Mucosa of stomach (tissue), 1 donor: ENCODE data around the gene GALNT5.
"Not testable (repeated sequence)": the region's sequence is repeated elsewhere in the genome, so short reads cannot be mapped to it uniquely, and the experiment has no call there.

Experiments
- H3K27me3 ChIP-seq: one replicate; pipeline ENCODE4 v1.7.0; 2013; ENCODE audit warnings: mild to moderate bottlenecking, low read length; ENCODE audit not compliant: control insufficient read depth, insufficient read depth
- H3K36me3 ChIP-seq: one replicate; pipeline ENCODE4 v1.7.0; 2013; ENCODE audit warnings: low read length; ENCODE audit not compliant: control insufficient read depth, insufficient read depth
- H3K4me1 ChIP-seq: one replicate; pipeline ENCODE4 v1.7.0; 2013; ENCODE audit warnings: mild to moderate bottlenecking, low read length; ENCODE audit not compliant: control insufficient read depth, insufficient read depth
- H3K4me3 ChIP-seq: one replicate; pipeline ENCODE4 v1.7.0; 2013; ENCODE audit warnings: low read length
- H3K9ac ChIP-seq: one replicate; pipeline ENCODE4 v1.7.0; 2013; ENCODE audit warnings: mild to moderate bottlenecking, low read length, moderate library complexity
- H3K9me3 ChIP-seq: one replicate; pipeline ENCODE4 v1.7.0; 2013; ENCODE audit warnings: mild to moderate bottlenecking, low read length, moderate library complexity; ENCODE audit not compliant: control insufficient read depth
- donor health status: Pancreatic carcinoma.

The GALNT5 gene

GRCh38 chr2:157271590-157272203, 14.2 kb downstream of the GALNT5 start:
- Histone ChIP-seq H3K4me3 (no peak overlapping the region), H3K9ac (no peak overlapping the region), H3K27me3 (no peaks in the 10 kb centered on the region), H3K4me1 (no peaks in the 10 kb centered on the region), H3K36me3 (peaks cover 6% of the 10 kb centered on the region), H3K9me3 (no peaks in the 10 kb centered on the region)

DNA sequence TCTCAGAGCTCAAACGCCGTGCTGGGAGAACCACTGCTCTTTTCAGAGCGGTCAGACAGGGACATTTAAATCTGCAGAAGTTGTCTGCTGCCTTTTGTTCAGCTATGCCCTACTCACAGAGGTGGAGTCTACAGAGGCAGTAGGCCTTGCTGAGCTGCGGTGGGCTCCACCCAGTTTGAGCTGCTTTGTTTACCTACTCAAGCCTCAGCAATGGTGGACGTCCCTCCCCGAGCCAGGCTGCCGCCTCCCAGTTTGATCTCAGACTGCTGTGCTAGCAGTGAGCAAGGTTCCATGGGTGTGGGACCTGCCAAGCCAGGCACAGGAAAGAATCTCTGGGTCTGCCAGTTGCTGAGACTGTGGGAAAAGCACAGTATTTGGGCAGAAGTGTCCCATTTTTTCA, 21.8 kb downstream of the GALNT5 start:
- not testable (repeated sequence) for H3K4me3 ChIP-seq, H3K9me3 ChIP-seq, H3K36me3 ChIP-seq, H3K27me3 ChIP-seq
- peaks cover 23% of the 10 kb centered on the region for H3K4me1 ChIP-seq
- peak overlapping the region; percentile 24 for H3K9ac ChIP-seq

DNA sequence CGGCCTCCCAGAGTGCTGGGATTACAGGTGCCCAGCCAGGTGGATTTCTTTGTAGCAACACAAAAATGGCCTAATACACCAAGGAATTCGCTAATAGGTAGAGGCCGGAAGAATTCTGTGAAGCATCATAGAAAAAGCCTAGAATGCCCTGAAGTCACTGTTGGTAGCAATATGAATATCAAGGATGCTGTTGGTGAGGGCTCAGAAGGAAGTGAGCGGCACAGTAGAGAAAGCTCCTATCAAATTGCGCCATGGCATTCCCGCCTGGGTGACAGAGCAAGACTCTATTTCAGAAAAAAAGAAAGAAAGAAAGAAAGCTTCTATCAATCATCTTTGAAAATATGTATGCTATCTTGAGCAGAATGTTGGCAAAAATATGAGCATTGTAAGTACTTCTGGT, 23.8 kb downstream of the GALNT5 start:
- peaks cover 23% of the 10 kb centered on the region for H3K4me1 ChIP-seq

GRCh38 chr2:157283468-157283867, 26.0 kb downstream of the GALNT5 start:
- H3K4me3 ChIP-seq = no peak overlapping the region
- H3K9ac ChIP-seq = no peak overlapping the region
- peaks cover 23% of the 10 kb centered on the region for H3K4me1 ChIP-seq
- no peaks in the 10 kb centered on the region for H3K9me3 ChIP-seq
- no peaks in the 10 kb centered on the region for H3K36me3 ChIP-seq
- no peaks in the 10 kb centered on the region for H3K27me3 ChIP-seq

More for the DNA sequence above, 23.8 kb downstream of the GALNT5 start:
- no peaks in the 10 kb centered on the region for H3K36me3 ChIP-seq
- no peak overlapping the region for H3K4me3 ChIP-seq
- no peaks in the 10 kb centered on the region for H3K9me3 ChIP-seq
- no peaks in the 10 kb centered on the region for H3K27me3 ChIP-seq
- no peak overlapping the region for H3K9ac ChIP-seq

- no peak overlapping the region for H3K4me3 ChIP-seq
- H3K4me1 ChIP-seq = peaks cover 20% of the 10 kb centered on the region
- H3K9ac ChIP-seq = no peak overlapping the region
- H3K36me3 ChIP-seq = no peaks in the 10 kb centered on the region
- H3K27me3 ChIP-seq = no peaks in the 10 kb centered on the region
- no peaks in the 10 kb centered on the region for H3K9me3 ChIP-seq
Measured at GRCh38 chr2:157287160-157287559, 29.7 kb downstream of the GALNT5 start.

GRCh38 chr2:157290525-157290924, 33.0 kb downstream of the GALNT5 start:
- H3K9me3 ChIP-seq = no peaks in the 10 kb centered on the region
- H3K36me3 ChIP-seq = no peaks in the 10 kb centered on the region
- H3K27me3 ChIP-seq = no peaks in the 10 kb centered on the region
- no peak overlapping the region for H3K9ac ChIP-seq
- H3K4me3 ChIP-seq = no peak overlapping the region
- H3K4me1 ChIP-seq = peaks cover 10% of the 10 kb centered on the region

- H3K4me1 ChIP-seq = peaks cover 15% of the 10 kb centered on the region
- no peak overlapping the region for H3K9ac ChIP-seq
- no peaks in the 10 kb centered on the region for H3K36me3 ChIP-seq
- no peaks in the 10 kb centered on the region for H3K27me3 ChIP-seq
- no peaks in the 10 kb centered on the region for H3K9me3 ChIP-seq
- no peak overlapping the region for H3K4me3 ChIP-seq
Measured at GRCh38 chr2:157291018-157291417, 33.5 kb downstream of the GALNT5 start.

DNA sequence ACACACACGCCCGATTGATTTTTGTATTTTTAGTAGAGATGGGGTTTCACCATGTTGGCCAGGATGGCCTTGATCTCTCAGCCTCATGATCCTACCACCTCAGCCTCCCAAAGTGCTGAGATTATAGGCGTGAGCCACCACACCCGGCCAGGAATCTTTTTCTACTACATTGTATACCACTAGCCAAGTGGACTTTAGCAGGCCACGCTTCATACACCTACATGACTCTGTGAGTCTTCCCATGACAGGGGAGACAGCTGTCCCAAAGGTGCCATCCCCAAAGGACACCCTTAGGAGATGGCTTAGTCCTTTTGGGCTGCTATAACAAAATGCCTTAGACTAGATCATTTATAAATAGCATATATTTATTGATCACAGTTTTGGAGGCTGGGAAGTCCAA, 35.3 kb downstream of the GALNT5 start:
- no peak overlapping the region for H3K9ac ChIP-seq

GRCh38 chr2:157296490-157296889, 39.0 kb downstream of the GALNT5 start:
- Histone ChIP-seq H3K9ac (no peak overlapping the region), H3K4me3 (no peak overlapping the region), H3K4me1 (peaks cover 9% of the 10 kb centered on the region), H3K27me3 (no peaks in the 10 kb centered on the region), H3K9me3 (no peaks in the 10 kb centered on the region), H3K36me3 (no peaks in the 10 kb centered on the region)

More for the DNA sequence above, 35.3 kb downstream of the GALNT5 start:
- Histone ChIP-seq H3K4me3 (no peak overlapping the region), H3K36me3 (no peaks in the 10 kb centered on the region), H3K27me3 (no peaks in the 10 kb centered on the region), H3K9me3 (no peaks in the 10 kb centered on the region), H3K4me1 (peaks cover 16% of the 10 kb centered on the region)

DNA sequence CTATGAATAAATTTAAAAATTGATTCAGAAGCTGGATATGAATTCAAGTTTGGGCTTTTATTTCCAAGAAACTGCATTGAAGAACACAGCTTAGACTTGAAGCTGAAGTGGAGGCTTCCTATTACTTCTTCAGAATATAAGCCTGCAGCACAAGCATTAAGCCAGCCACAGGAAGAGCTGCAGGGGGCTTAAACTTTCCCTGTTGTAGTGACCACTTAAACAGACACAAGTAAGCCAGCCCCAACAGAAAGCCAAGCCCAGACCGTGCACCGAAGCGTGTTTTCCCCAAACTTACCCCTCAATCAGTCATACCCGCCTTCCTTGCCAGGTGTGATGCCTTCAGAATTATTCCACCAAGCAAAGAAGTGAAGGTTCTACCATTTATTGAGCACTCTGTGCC, 39.5 kb downstream of the GALNT5 start:
- Histone ChIP-seq H3K4me1 (peaks cover 9% of the 10 kb centered on the region), H3K36me3 (no peaks in the 10 kb centered on the region), H3K9me3 (no peaks in the 10 kb centered on the region), H3K9ac (no peak overlapping the region), H3K4me3 (no peak overlapping the region), H3K27me3 (no peaks in the 10 kb centered on the region)

- H3K4me1 ChIP-seq = no peaks in the 10 kb centered on the region
- H3K36me3 ChIP-seq = no peaks in the 10 kb centered on the region
- no peaks in the 10 kb centered on the region for H3K27me3 ChIP-seq
- no peak overlapping the region for H3K9ac ChIP-seq
- no peaks in the 10 kb centered on the region for H3K9me3 ChIP-seq
- no peak overlapping the region for H3K4me3 ChIP-seq
Measured at GRCh38 chr2:157301307-157301706, 43.8 kb downstream of the GALNT5 start.

GRCh38 chr2:157302492-157303099, 45.1 kb downstream of the GALNT5 start:
- no peaks in the 10 kb centered on the region for H3K36me3 ChIP-seq
- H3K27me3 ChIP-seq = no peaks in the 10 kb centered on the region
- H3K4me1 ChIP-seq = no peaks in the 10 kb centered on the region
- H3K9me3 ChIP-seq = no peaks in the 10 kb centered on the region
- no peak overlapping the region for H3K9ac ChIP-seq
- H3K4me3 ChIP-seq = no peak overlapping the region
